IPS-18c (cell line): ENCODE measurements around the gene CAMK1D.

Experiments used
- H3K4me3 ChIP-seq: 2 replicates; pipeline ENCODE4 v1.7.0; 2013; ENCODE audit warnings: low read depth, mild to moderate bottlenecking, low read length, moderate library complexity; ENCODE audit not compliant: insufficient read depth
- H3K9me3 ChIP-seq: one replicate; pipeline ENCODE4 v1.6.1; 2013; ENCODE audit warnings: mild to moderate bottlenecking, low read length, moderate library complexity; ENCODE audit not compliant: control insufficient read depth, insufficient read depth

The CAMK1D gene

GRCh38 chr10:12590675-12591659 lies 241.6 kb downstream of the CAMK1D start:
- Histone ChIP-seq H3K9me3 (peaks cover 2% of the 10 kb centered on the region), H3K4me3 (no peak overlapping the region)

- H3K9me3 ChIP-seq = peaks cover 2% of the 10 kb centered on the region
- H3K4me3 ChIP-seq = no peak overlapping the region
These were observed 243.6 kb downstream of the CAMK1D start for GRCh38 chr10:12592967-12593366.

- Histone ChIP-seq H3K4me3 (no peak overlapping the region), H3K9me3 (peaks cover 2% of the 10 kb centered on the region)
These were observed 245.1 kb downstream of the CAMK1D start for GRCh38 chr10:12594448-12594944.

- H3K9me3 ChIP-seq = peaks cover 6% of the 10 kb centered on the region
- no peak overlapping the region for H3K4me3 ChIP-seq
These were observed 246.7 kb downstream of the CAMK1D start for GRCh38 chr10:12595936-12596576.

GRCh38 chr10:12597176-12597575 lies 247.8 kb downstream of the CAMK1D start:
- Histone ChIP-seq H3K9me3 (peaks cover 4% of the 10 kb centered on the region), H3K4me3 (no peak overlapping the region)

- Histone ChIP-seq H3K9me3 (peaks cover 4% of the 10 kb centered on the region), H3K4me3 (no peak overlapping the region)
These were observed 248.7 kb downstream of the CAMK1D start for GRCh38 chr10:12597788-12598765.

- peaks cover 4% of the 10 kb centered on the region for H3K9me3 ChIP-seq
- no peak overlapping the region for H3K4me3 ChIP-seq
These were observed 251.3 kb downstream of the CAMK1D start for GRCh38 chr10:12600652-12601051.

GRCh38 chr10:12602521-12602920 lies 253.2 kb downstream of the CAMK1D start:
- H3K9me3 ChIP-seq = peaks cover 4% of the 10 kb centered on the region
- no peak overlapping the region for H3K4me3 ChIP-seq

- peaks cover 6% of the 10 kb centered on the region for H3K9me3 ChIP-seq
These were observed 254.6 kb downstream of the CAMK1D start for GRCh38 chr10:12603766-12604470.

GRCh38 chr10:12605580-12606405 lies 256.4 kb downstream of the CAMK1D start:
- no peak overlapping the region for H3K4me3 ChIP-seq

More at GRCh38 chr10:12603766-12604470, 254.6 kb downstream of the CAMK1D start:
- no peak overlapping the region for H3K4me3 ChIP-seq

GRCh38 chr10:12606461-12606860 lies 257.1 kb downstream of the CAMK1D start:
- no peak overlapping the region for H3K4me3 ChIP-seq
- peaks cover 2% of the 10 kb centered on the region for H3K9me3 ChIP-seq

More at GRCh38 chr10:12605580-12606405, 256.4 kb downstream of the CAMK1D start:
- H3K9me3 ChIP-seq = peaks cover 2% of the 10 kb centered on the region

- peaks cover 2% of the 10 kb centered on the region for H3K9me3 ChIP-seq
These were observed 259.4 kb downstream of the CAMK1D start for GRCh38 chr10:12608761-12609160.

GRCh38 chr10:12609435-12609834 lies 260.1 kb downstream of the CAMK1D start:
- Histone ChIP-seq H3K4me3 (no peak overlapping the region), H3K9me3 (peaks cover 2% of the 10 kb centered on the region)

More at GRCh38 chr10:12608761-12609160, 259.4 kb downstream of the CAMK1D start:
- no peak overlapping the region for H3K4me3 ChIP-seq

- peaks cover 2% of the 10 kb centered on the region for H3K9me3 ChIP-seq
- no peak overlapping the region for H3K4me3 ChIP-seq
These were observed 263.8 kb downstream of the CAMK1D start for GRCh38 chr10:12613136-12613535.

- H3K4me3 ChIP-seq = no peak overlapping the region
- H3K9me3 ChIP-seq = no peaks in the 10 kb centered on the region
These were observed 265.0 kb downstream of the CAMK1D start for GRCh38 chr10:12614177-12614995.
